HCT116 (cell line): Measurements from ENCODE around the gene MYO10. TPM values are rescaled to one million over a fixed set of nuclear protein-coding genes. Genes with fewer than 3 reads are reported as not detected.

Source experiments
- ATAC-seq: fragments of 200-7000 bp; cut with Tn5 transposase; 2 replicates; pipeline ENCODE4 v1.9.1; 2020; ENCODE audit warnings: mild to moderate bottlenecking, moderate library complexity
- BruUV-seq: library from RNA; stranded (reverse); fragments of 400-500 nt; replicated peaks from 2 replicates; lab custom pipeline; 2021; lab: Mats Ljungman, UMichigan
- CTCF ChIA-PET: fragments of 300-600 bp; sonication (Branson Sonifier 250); formaldehyde crosslinking; loops from one replicate; lab custom pipeline; 2021; ENCODE audit warnings: antibody characterized with exemption; lab: Charles Lee
- POLR2A ChIA-PET: fragments of 300-600, 350-600 bp; sonication (Branson Sonifier 250); formaldehyde crosslinking; loops from one replicate; lab custom pipeline; 2021; ENCODE audit warnings: antibody characterized with exemption; lab: Charles Lee
- RAD21 ChIA-PET, 2 experiments: fragments of 300-600 bp; sonication (Branson Sonifier 250); formaldehyde crosslinking; loops; one replicate each; lab custom pipeline; 2023; ENCODE audit warnings: low total read pairs in 2 of 2; ENCODE audit not compliant: uncharacterized antibody in 2 of 2, unreplicated experiment in 2 of 2, low non-redundant PET in 1 of 2; lab: Charles Lee
- DNase-seq: peaks from one replicate; pipeline ENCODE4 v3.0.0-alpha.2; 2010; ENCODE audit warnings: low read depth, low spot score
- H2AFZ ChIP-seq: fragments of 200-600 bp; shearing (Covaris generic), sonication (generic); 2 replicates; pipeline ENCODE4 v1.6.1; 2017; ENCODE audit warnings: low read depth, mixed run types, mixed read lengths, antibody characterized with exemption, low read length; ENCODE audit not compliant: poor library complexity, severe bottlenecking
- H3K27ac ChIP-seq: 2 replicates; pipeline ENCODE4 v1.5.1; 2012; ENCODE audit warnings: low read depth, low read length
- H3K27me3 ChIP-seq: fragments of 200-600 bp; sonication (generic); 2 replicates; pipeline ENCODE4 v1.6.1; 2016; ENCODE audit warnings: mixed run types, low read length, mixed read lengths; ENCODE audit not compliant: insufficient read depth
- H3K36me3 ChIP-seq, 2 experiments: fragments of 200-500 bp in 1 of 2; fragments of 200-600 bp in 1 of 2; sonication (Bioruptor generic) in 1 of 2; sonication (generic) in 1 of 2; 2 replicates each; pipeline versions ENCODE4 v1.5.1 to v1.6.1; 2014 to 2016; ENCODE audit warnings: low read length in 2 of 2, inconsistent platforms in 1 of 2, mixed read lengths in 1 of 2, mixed run types in 1 of 2; ENCODE audit not compliant: insufficient read depth in 2 of 2, control insufficient read depth in 1 of 2
- H3K4me1 ChIP-seq, 2 experiments: fragments of 200-600 bp in 1 of 2; sonication (generic) in 1 of 2; 2 replicates each; pipeline versions ENCODE4 v1.5.1 to v1.6.1; 2012 to 2017; ENCODE audit warnings: low read length in 2 of 2, inconsistent platforms in 1 of 2, mild to moderate bottlenecking in 1 of 2, mixed read lengths in 1 of 2, mixed run types in 1 of 2, moderate library complexity in 1 of 2; ENCODE audit not compliant: insufficient read depth in 2 of 2, control insufficient read depth in 1 of 2
- H3K4me2 ChIP-seq: fragments of 200-600 bp; sonication (generic); 2 replicates; pipeline ENCODE4 v1.6.1; 2017; ENCODE audit warnings: mixed run types, low read length, mixed read lengths
- H3K4me3 ChIP-seq, 2 experiments: fragments of 200-600 bp in 1 of 2; sonication (generic) in 1 of 2; replicated peaks in 1 of 2; 2 replicates each; pipeline ENCODE4 v1.5.1; 2011 to 2016; ENCODE audit warnings: low read length in 2 of 2, control low read depth in 1 of 2, low read depth in 1 of 2, mild to moderate bottlenecking in 1 of 2, mixed read lengths in 1 of 2, mixed run types in 1 of 2
- H3K79me2 ChIP-seq: fragments of 200-600 bp; sonication (generic); 2 replicates; pipeline ENCODE4 v1.6.1; 2017; ENCODE audit warnings: mild to moderate bottlenecking, mixed run types, low read length, moderate library complexity, mixed read lengths; ENCODE audit not compliant: insufficient read depth
- H3K9ac ChIP-seq: fragments of 200-600 bp; sonication (generic); 2 replicates; pipeline ENCODE4 v1.6.1; 2016; ENCODE audit warnings: low read length, mixed read lengths
- H3K9me2 ChIP-seq: fragments of 200-600 bp; sonication (generic), shearing (Covaris generic); 2 replicates; pipeline ENCODE4 v1.6.1; 2017; ENCODE audit warnings: mixed run types, mild to moderate bottlenecking, moderate library complexity; ENCODE audit not compliant: insufficient read depth
- H3K9me3 ChIP-seq, 2 experiments: fragments of 200-500 bp in 1 of 2; fragments of 200-600 bp in 1 of 2; sonication (Bioruptor generic) in 1 of 2; sonication (generic) in 1 of 2; 2 replicates each; pipeline ENCODE4 v1.6.1; 2014 to 2017; ENCODE audit warnings: low read length in 2 of 2, mixed read lengths in 2 of 2, inconsistent platforms in 1 of 2, low read depth in 1 of 2, mild to moderate bottlenecking in 1 of 2, mixed run types in 1 of 2, moderate library complexity in 1 of 2; ENCODE audit not compliant: control insufficient read depth in 1 of 2, insufficient read depth in 1 of 2
- H4K20me1 ChIP-seq: fragments of 200-600 bp; sonication (generic), shearing (Covaris generic); 2 replicates; pipeline ENCODE4 v1.6.1; 2017; ENCODE audit warnings: mixed run types, mild to moderate bottlenecking, moderate library complexity; ENCODE audit not compliant: insufficient read depth
- ATF3 ChIP-seq: IDR thresholded peaks from 2 replicates; pipeline ENCODE4 v1.6.1; 2012
- CBX3 ChIP-seq: IDR thresholded peaks from 2 replicates; pipeline ENCODE4 v1.6.1; 2012; ENCODE audit warnings: low read depth
- CEBPB ChIP-seq: IDR thresholded peaks from 2 replicates; pipeline ENCODE4 v1.6.1; 2012; ENCODE audit warnings: low read depth
- CTCF ChIP-seq, 3 experiments: fragments of 200-600 bp in 1 of 3; sonication (generic) in 1 of 3; IDR thresholded peaks in 2 of 3; conservative IDR thresholded peaks in 1 of 3; 2 replicates each; pipeline ENCODE4 v1.5.1; 2012 to 2017; ENCODE audit warnings: low read depth in 2 of 3, low read length in 2 of 3, antibody characterized with exemption in 1 of 3, borderline replicate concordance in 1 of 3, control low read depth in 1 of 3, mild to moderate bottlenecking in 1 of 3, mixed read lengths in 1 of 3, mixed run types in 1 of 3, moderate library complexity in 1 of 3; ENCODE audit not compliant: insufficient read depth in 1 of 3
- ELF1 ChIP-seq: IDR thresholded peaks from 2 replicates; pipeline ENCODE4 v1.6.1; 2012; ENCODE audit warnings: low read depth, borderline replicate concordance
- EZH2phosphoT487 ChIP-seq: fragments of 200-600 bp; IDR thresholded peaks from 2 replicates; pipeline ENCODE4 v1.6.1; 2018; ENCODE audit warnings: antibody characterized with exemption, borderline replicate concordance
- FOSL1 ChIP-seq: IDR thresholded peaks from 2 replicates; pipeline ENCODE4 v1.6.1; 2012; ENCODE audit warnings: low read depth
- JUND ChIP-seq: IDR thresholded peaks from 2 replicates; pipeline ENCODE4 v1.6.1; 2012
- MAX ChIP-seq: IDR thresholded peaks from 2 replicates; pipeline ENCODE4 v1.6.1; 2012
- POLR2A ChIP-seq: IDR thresholded peaks from 2 replicates; pipeline ENCODE4 v1.7.0; 2011; ENCODE audit warnings: borderline replicate concordance; ENCODE audit not compliant: insufficient read depth, insufficient read length; ENCODE audit errors: extremely low read depth
- POLR2AphosphoS5 ChIP-seq: IDR thresholded peaks from 2 replicates; pipeline ENCODE4 v1.6.1; 2011; ENCODE audit warnings: mild to moderate bottlenecking, low read depth, low read length, moderate library complexity
- RAD21 ChIP-seq: IDR thresholded peaks from 2 replicates; pipeline ENCODE4 v1.6.1; 2012; ENCODE audit warnings: low read depth, mild to moderate bottlenecking
- SIN3A ChIP-seq: IDR thresholded peaks from 2 replicates; pipeline ENCODE4 v1.6.1; 2012; ENCODE audit warnings: low read depth
- SP1 ChIP-seq: IDR thresholded peaks from 2 replicates; pipeline ENCODE4 v1.6.1; 2012; ENCODE audit warnings: low read depth
- SRF ChIP-seq: IDR thresholded peaks from 2 replicates; pipeline ENCODE4 v1.6.1; 2012; ENCODE audit warnings: low read depth
- TCF7L2 ChIP-seq: IDR thresholded peaks from 2 replicates; pipeline ENCODE4 v1.7.0; 2011; ENCODE audit warnings: borderline replicate concordance, inconsistent platforms; ENCODE audit not compliant: insufficient read depth, insufficient read length; ENCODE audit errors: extremely low read depth
- YY1 ChIP-seq: IDR thresholded peaks from 2 replicates; pipeline ENCODE4 v1.6.1; 2011; ENCODE audit warnings: low read length, low read depth, moderate library complexity, mild to moderate bottlenecking; ENCODE audit not compliant: insufficient replicate concordance; ENCODE audit errors: extremely low read depth
- intact Hi-C: fragments of 100-400 bp; cut with micrococcal nuclease; formaldehyde crosslinking; loops from 2 replicates; pipeline ENCODE4 v1.10.0; 2022
- total RNA-seq: library from RNA; stranded (reverse); gene quantifications from one replicate; pipeline ENCODE4 v1.2.1, GENCODE V29; 2021; ENCODE audit not compliant: unreplicated experiment

MYO10 gene
- total RNA-seq, 1 experiment from 2014 or later: 34.9 TPM

GRCh38 chr5:16855898-16856297 is 80.2 kb downstream of the MYO10 start:
- H4K20me1 ChIP-seq: no peaks in the 10 kb centered on the region
- TF ChIP-seq CTCF (IDR thresholded peaks at IDR 0.05 in 2 of 3, conservative IDR thresholded peaks at IDR 0.05 in 1 of 3; ENCODE audit: borderline replicate concordance in 1 of 3, insufficient read depth in 1 of 3, low read depth in 2 of 3, low read length in 2 of 3) (no peak), CEBPB (no peak), POLR2AphosphoS5 (no peak), SIN3A (no peak), CBX3 (no peak), SP1 (no peak), JUND (no peak), TCF7L2 (no peak), ATF3 (no peak), SRF (no peak), RAD21 (no peak), YY1 (no peak), MAX (no peak), ELF1 (no peak), POLR2A (no peak), EZH2phosphoT487 (no peak), FOSL1 (no peak)
- TF ChIP-seq, all 23 proteins: peak for 0
- BruUV-seq: no TSS peak
- DNase-seq (no peak), ATAC-seq (no peak)
- CTCF ChIA-PET: no interaction called here
- Histone ChIP-seq H3K4me3 (no peak overlapping the region), H3K36me3 (peaks cover 0 to 5% of the 10 kb centered on the region in 2 experiments; a peak in 1 of 4 replicates), H3K9me3 (no peaks in the 10 kb centered on the region; a peak in 1 of 4 replicates), H3K9ac (no peak overlapping the region), H2AFZ (no peak overlapping the region), H3K79me2 (peaks cover 21% of the 10 kb centered on the region), H3K9me2 (no peaks in the 10 kb centered on the region), H3K27ac (no peak overlapping the region), H3K4me1 (peaks cover 0 to 6% of the 10 kb centered on the region in 2 experiments; a peak in 2 of 4 replicates), H3K4me2 (no peak overlapping the region), H3K27me3 (no peaks in the 10 kb centered on the region)
- intact Hi-C loops: no loop called here
- RAD21 ChIA-PET: no interaction called here
- POLR2A ChIA-PET: no interaction called here
